GM19351 (cell line): ENCODE measurements around the gene FRMPD1.
A peak's percentile ranks its signal among the peaks of the same experiment; 100 is the strongest.
"Not testable (repeated sequence)": the region's sequence is repeated elsewhere in the genome, so short reads cannot be mapped to it uniquely, and the experiment has no call there.

ENCODE experiments used
- ATAC-seq: cut with Tn5 transposase; IDR thresholded peaks from one replicate; pipeline ENCODE4 v1.9.1; 2021; ENCODE audit warnings: mild to moderate bottlenecking, moderate library complexity; ENCODE audit not compliant: unreplicated experiment

The FRMPD1 gene

GRCh38 chr9:37732086-37732741 lies 81.5 kb downstream of the FRMPD1 start:
- no peak for ATAC-seq

DNA sequence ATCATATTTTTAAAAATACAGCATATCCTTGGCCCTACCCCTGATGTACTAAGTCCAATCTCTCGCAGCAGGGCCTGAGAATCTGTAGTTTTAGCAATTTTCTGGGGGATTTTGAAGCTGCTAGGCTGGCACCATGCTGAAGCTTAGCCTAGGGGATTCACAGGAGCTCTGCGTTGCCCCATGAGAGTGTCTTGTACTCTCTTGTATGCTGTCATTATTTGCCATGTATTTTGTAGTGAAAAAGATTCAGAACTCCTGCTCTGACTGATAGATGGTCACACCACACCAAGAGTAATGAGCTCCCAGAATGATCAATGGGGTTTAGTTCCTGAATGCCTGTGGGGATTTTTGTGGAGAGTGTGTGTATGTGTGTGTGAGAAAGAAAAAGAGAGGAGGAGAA lies 82.2 kb downstream of the FRMPD1 start:
- ATAC-seq: no peak

DNA sequence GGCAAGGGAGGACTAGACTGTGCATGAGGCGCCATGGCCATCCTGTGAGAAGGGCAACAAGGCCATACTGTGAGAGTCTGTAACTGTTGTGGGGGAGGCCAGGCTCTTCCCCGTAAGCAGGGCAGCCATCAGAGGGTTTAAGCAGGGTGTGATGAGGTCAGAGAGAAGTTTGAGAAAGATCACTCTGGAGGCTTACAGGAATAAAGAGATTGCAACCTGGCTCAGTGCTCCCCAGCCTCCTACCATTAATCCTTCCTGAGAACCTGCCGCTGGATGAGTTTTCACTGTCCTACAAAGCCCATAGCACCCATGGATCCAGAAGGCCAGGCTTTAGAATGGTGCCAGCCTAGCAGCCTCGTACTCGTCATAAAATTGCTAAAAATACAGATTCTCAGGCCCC lies 88.5 kb downstream of the FRMPD1 start:
- ATAC-seq: no peak

GRCh38 chr9:37740128-37740527 lies 89.4 kb downstream of the FRMPD1 start:
- no peak for ATAC-seq

DNA sequence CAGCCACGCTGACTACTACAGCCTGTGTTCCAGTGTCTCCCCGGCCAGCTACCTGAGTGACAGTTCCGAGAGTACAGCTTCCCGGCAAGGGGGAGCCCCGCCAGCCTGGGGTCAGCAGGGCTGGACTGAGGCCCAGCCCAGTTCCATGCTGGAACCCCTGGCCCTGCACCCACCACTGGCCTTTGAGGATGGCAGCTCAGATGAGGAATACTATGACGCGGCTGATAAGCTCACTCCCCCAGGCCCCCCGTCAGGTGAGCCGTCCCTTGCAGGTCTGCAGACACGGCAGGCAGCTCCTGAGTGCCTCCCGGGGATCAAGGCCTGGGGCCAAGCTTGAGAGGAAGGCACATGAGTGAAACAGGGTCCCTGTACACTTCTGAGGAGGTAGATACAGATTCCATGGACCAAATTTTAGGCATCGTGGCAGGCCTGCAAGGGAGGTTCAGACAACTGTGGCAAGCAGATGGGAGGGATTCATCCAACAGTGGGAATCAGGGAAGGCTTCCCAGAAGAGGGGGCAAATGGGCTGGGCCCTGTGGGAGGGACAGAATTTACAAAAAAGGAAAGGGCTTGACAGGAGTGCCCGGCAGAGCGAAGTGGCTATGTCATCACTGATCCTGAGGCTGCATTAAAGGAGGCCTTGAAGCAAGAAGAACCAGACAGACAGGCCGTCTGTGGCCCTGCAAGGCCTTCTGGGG lies 90.0 kb downstream of the FRMPD1 start:
- no peak for ATAC-seq

GRCh38 chr9:37745970-37746369 lies 95.2 kb downstream of the FRMPD1 start:
- ATAC-seq: no peak

DNA sequence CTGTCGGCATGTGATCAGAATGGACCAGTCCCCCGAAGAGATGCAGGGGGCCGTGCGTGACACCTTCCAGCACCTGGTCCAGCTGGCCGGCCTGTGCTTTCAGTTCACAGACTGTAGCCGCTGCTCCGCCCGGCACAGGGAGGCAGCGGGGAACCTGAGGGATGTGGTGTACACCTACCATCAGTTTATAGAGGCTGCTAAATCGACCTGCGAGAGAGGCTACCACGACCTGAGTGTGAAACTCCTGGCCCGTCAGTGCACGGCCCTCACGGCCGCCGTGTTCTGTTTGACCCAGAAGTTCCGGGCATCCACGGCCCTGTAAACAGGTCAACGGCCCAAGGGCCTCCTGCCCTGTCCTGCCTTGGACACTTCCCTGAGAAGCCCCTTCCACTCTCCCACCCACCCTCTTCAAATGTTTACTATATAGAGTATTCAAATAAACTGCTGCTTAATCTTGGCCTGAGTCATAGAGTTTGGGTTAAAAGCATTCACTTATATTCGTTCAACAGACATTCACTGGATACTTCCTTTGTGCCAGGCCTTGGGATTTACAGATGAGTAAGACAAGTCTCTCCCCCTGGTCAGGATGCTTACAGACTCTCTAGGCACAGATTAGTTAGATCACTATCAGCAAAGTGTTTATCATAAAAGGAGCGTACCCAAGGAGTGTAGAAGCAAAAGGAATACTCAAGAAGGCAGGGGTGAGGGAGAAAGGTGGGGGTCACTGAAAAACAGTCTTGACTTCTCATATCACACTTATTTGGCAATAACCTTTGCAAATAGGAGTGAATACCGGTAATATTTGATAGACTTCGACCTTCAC lies 95.9 kb downstream of the FRMPD1 start:
- ATAC-seq: no peak

DNA sequence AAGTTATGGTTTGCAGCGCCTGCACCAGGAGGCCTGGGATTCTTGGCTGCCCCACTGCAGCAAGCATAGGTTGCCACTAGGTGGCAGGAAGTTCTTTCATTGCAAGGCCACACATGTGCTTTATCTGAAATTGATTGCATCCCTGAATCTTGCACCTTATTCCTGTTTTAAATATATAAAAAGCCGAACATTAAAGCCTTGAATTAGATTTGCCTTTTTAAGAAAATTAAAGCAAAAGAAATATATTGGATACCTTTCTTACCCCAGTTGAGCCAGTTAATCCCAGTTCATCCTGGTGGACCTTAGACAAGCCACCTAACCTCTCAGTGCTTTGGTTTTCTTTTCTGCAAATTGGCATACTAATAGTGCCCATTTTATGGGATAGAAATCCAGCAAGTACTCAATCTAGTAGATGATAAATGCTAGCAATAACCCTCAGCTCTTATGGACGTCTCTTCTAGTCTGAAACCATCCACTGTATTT lies 96.6 kb downstream of the FRMPD1 start:
- peak; percentile 84 for ATAC-seq

DNA sequence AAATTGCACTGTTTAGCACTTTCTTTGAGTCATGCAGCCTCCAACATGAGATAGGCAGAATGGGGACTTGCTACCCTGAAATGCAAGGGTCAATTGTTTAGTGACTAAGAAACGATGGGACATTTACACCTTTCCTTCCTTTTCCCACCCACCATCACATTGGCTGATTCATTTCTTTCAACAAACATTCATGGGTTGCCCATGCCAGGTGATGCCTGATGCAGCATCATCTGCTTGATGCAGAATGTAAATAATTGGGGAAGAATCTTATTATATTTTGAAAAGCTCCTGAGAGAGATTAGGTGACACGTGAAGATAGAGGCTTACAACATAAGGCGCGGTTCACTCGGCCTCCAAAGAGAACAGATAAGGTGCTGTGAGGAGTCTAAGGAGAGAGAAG lies 98.4 kb downstream of the FRMPD1 start:
- no peak for ATAC-seq

DNA sequence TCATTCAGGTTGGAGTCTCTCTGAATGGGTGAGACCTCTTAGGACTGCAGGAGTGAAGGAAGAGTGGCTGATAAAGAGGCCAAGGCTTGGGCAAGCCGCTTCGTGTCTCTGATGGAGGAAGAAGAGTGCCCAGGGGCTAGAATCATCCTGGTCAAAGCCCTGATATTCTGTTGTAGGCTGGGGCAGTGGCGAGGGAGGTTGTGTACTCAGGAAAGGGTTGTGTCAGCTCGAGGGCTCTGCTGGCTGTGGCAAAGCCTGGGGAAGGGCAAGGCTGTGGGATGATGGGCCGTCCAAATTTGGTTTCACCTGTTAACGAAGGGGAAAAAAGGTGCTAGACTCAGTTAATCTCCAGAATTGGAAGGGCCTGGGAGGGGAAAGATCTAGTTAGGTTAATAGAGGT lies 100.4 kb downstream of the FRMPD1 start:
- no peak for ATAC-seq

GRCh38 chr9:37751704-37752103 lies 101.0 kb downstream of the FRMPD1 start:
- not testable (repeated sequence) for ATAC-seq

- ATAC-seq: not testable (repeated sequence)
Observed at GRCh38 chr9:37752112-37752511, 101.4 kb downstream of the FRMPD1 start.

DNA sequence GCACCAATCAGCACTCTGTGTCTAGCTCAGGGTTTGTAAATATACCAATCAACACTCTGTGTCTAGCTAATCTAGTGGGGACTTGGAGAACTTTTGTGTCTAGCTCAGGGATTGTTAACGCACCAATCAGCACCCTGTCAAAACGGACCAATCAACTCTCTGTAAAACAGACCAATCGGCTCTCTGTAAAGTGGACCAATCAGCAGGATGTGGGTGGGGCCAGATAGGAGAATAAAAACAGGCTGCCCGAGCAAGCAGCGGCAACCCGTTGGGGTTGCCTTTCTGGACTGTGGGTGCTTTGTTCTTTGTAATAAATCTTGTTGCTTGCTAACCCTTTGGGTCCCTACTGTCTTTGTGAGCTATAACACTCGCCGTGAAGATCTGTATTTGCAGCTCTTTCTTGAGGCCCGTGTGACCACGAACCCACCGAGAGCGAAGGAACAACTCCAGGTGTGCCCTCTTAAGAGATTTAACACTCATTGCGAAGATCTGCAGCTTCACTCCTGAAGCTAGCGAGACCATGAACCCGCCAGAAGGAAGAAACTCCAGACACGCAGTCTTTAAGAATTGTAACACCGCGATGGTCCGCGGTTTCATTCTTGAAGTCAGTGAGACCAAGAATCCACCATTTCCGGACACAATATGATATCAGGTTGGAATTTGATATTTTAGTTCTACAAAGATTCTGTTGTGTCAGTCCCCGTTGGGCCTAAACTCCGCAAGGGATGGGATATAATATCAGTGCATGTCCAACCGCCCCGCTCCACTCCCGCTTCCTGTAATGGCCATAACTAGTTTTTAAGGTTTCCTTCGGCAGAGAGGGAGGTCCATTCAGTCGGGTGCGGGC lies 102.1 kb downstream of the FRMPD1 start:
- ATAC-seq: no peak

DNA sequence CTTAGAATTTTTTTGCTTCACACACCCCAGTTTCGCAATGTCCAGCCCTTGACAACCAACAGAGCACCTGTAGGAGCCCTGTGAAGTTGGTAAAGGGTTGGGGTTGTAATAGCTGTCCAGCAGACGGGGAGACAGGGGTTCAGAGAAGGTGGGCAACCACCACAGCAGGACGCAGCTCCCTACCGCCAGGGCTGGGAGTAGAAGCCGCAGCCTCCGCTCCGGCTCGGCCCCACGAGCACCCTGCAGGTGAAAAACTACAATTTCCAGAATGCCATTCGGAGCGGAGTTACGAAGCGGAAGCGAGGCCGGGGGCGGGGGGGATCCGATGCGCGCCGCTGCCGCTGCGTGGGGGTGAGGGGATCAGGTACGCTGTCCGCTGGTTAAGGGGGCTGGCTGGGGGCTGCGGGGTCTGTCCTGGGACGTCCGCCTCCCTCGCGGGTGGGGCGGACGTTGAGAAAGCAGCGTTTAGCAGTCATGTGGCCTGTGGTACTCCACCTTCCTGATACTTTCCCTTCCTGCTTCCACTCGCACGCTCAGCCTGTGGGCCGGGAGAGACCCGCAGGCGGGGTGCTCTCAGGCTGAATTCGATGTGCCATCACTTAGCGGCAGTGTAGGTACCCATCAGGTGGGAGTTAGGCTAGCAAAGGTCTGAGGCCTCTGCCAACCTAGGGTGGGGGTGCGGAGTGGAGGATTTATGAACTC lies 102.9 kb downstream of the FRMPD1 start, which contains the start of gene TRMT10B:
TRMT10B (plus strand) TSS at position 317 of the 702 bp plus-strand sequence. CDS start 8,127 bp downstream, outside the sequence.
- peak; percentile 93 for ATAC-seq

DNA sequence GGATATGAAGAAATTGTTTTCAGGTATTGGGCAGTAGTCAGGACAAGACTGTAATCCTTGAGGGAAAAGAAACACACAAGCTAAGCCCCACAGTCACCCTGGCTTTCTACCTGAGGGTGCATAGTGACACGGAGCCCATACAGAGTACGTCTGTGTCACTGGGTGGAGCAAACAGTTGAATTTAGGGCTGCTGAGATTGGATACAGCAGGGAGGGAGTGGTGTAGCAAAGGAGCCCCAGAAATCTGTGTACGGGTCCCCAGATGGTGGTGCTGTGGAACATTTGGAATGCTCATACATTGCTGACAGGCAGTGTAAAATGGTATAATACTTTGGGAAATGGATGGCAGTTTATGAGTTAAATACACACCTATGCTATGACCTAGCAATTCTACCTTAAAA lies 108.0 kb downstream of the FRMPD1 start:
- no peak for ATAC-seq

DNA sequence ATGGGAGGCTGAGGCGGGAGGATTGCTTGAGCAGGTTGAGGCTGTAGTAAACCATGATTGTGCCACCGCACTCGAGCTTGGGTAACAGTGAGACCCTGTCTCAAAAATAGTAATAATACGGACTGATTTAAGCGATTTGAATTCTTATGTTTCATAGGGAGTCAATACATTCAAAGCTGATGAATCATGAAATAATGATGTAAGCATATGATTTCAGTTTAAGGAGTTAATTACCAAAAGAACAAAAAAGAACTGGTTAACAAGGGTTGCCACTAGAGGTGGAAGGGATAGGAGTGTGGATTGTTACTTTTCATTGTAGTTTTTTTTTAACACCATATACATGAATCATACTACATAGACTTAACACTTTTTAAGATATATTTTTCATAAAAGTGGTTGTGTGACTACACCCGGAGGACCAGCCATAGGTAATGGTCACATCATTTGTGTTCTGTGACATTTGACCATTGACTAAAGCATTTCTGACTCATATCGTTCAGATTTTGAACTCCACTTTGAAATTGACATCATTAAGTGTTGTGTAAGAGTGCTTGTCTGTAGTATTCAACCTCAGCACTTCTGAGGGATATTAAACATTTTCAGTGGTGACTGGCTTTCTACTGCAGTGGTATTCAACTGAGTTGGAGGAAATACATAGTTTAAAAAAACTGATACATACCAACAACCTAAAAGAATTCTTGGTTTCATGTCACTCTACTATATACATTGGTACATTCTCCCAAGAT lies 109.8 kb downstream of the FRMPD1 start:
- ATAC-seq: no peak

DNA sequence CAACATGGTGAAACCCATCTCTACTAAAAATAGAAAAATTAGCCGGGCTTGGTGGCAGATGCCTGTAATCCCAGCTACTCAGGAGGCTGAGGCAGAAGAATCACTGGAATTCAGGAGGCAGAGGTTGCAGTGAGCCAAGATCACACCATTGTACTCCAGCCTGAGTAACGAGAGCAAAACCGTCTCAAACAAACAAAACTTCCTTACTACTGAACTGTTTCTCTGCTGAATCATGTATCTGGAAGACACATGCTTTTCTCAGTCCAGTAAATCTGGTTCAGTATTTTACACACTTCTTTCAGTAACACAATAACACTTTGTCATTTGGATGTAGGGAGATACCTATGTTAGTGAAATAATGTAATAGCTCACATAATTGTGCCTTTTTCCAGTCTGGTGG lies 110.8 kb downstream of the FRMPD1 start:
- no peak for ATAC-seq

DNA sequence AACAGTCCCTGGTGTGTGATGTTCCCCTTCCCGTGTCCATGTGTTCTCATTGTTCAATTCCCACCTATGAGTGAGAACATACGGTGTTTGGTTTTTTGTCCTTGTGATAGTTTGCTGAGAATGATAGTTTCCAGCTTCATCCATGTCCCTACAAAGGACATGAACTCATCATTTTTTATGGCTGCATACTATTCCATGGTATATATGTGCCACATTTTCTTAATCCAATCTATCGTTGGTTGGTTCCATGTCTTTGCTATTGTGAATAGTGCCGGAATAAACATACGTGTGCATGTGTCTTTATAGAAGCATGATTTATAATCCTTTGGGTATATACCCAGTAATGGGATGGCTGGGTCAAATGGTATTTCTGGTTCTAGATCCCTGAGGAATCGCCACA lies 114.5 kb downstream of the FRMPD1 start:
- ATAC-seq: not testable (repeated sequence)

GRCh38 chr9:37769306-37769705 lies 118.6 kb downstream of the FRMPD1 start:
- ATAC-seq: no peak
